H1 (cell line): ENCODE results near the gene NAE1. TPM values are rescaled to one million over a fixed set of nuclear protein-coding genes. Genes with fewer than 3 reads are reported as not detected.

Experiments used
- CTCF ChIA-PET: fragments of 300-600 bp; sonication (Branson Sonifier 250); formaldehyde crosslinking; loops from one replicate; lab custom pipeline; 2021; ENCODE audit not compliant: partially characterized antibody; lab: Charles Lee
- POLR2A ChIA-PET: fragments of 300-600 bp; sonication (Branson Sonifier 250); formaldehyde crosslinking; loops from one replicate; lab custom pipeline; 2021; ENCODE audit warnings: inconsistent platforms; ENCODE audit not compliant: partially characterized antibody; lab: Charles Lee
- DNase-seq, 2 experiments: peaks; one replicate each; pipeline versions ENCODE4 v3.0.0 to v3.0.0-alpha.2; 2010 to 2022; ENCODE audit warnings: low spot score in 2 of 2, low read depth in 1 of 2, mixed read lengths in 1 of 2
- FAIRE-seq: peaks from 2 replicates; lab custom pipeline; 2011; peaks lifted over from hg19 to GRCh38; lab: Jason Lieb, UNC
- H2AFZ ChIP-seq: 2 replicates; pipeline ENCODE4 v1.8.1; 2012; ENCODE audit warnings: low read length, inconsistent platforms
- H2AK5ac ChIP-seq: 2 replicates; pipeline ENCODE4 v1.6.1; 2013; ENCODE audit warnings: low read depth, low read length
- H2BK120ac ChIP-seq: replicated peaks from 2 replicates; pipeline ENCODE3; 2013; ENCODE audit warnings: low read depth, low read length, inconsistent platforms
- H2BK12ac ChIP-seq: 2 replicates; pipeline ENCODE4 v1.6.1; 2013; ENCODE audit warnings: low read depth, low read length
- H2BK15ac ChIP-seq: 2 replicates; pipeline ENCODE4 v1.6.1; 2013; ENCODE audit warnings: low read length
- H2BK20ac ChIP-seq: 2 replicates; pipeline ENCODE4 v1.6.1; 2013; ENCODE audit warnings: low read length
- H2BK5ac ChIP-seq: 2 replicates; pipeline ENCODE4 v1.6.1; 2013; ENCODE audit warnings: low read depth, low read length
- H3K14ac ChIP-seq: 2 replicates; pipeline ENCODE4 v1.6.1; 2013; ENCODE audit warnings: inconsistent platforms; ENCODE audit not compliant: insufficient read length
- H3K18ac ChIP-seq: 2 replicates; pipeline ENCODE4 v1.6.1; 2013; ENCODE audit warnings: low read length; ENCODE audit errors: extremely low read depth
- H3K23ac ChIP-seq: 2 replicates; pipeline ENCODE4 v1.6.1; 2013; ENCODE audit warnings: inconsistent platforms; ENCODE audit not compliant: insufficient read length
- H3K23me2 ChIP-seq: 2 replicates; pipeline ENCODE4 v1.6.1; 2013; ENCODE audit warnings: low read depth, low read length
- H3K27ac ChIP-seq: 2 replicates; pipeline ENCODE4 v1.6.1; 2011; ENCODE audit warnings: low read depth, low read length, inconsistent platforms
- H3K27me3 ChIP-seq, 4 experiments: replicated peaks in 1 of 4; 1 replicate in 1 of 4; 2 replicates in 3 of 4; pipeline versions ENCODE4 v1.6.1 to v1.8.1; 2011 to 2013; ENCODE audit warnings: low read length in 3 of 4, mild to moderate bottlenecking in 3 of 4, inconsistent platforms in 2 of 4, mixed read lengths in 2 of 4, moderate library complexity in 1 of 4; ENCODE audit not compliant: control insufficient read depth in 3 of 4, insufficient read depth in 3 of 4; ENCODE audit errors: extremely low read depth in 1 of 4
- H3K36me3 ChIP-seq, 4 experiments: 2 replicates each; pipeline versions ENCODE4 v1.6.1 to v1.8.1; 2011 to 2013; ENCODE audit warnings: mild to moderate bottlenecking in 4 of 4, low read length in 3 of 4, moderate library complexity in 2 of 4, control low read depth in 1 of 4, inconsistent platforms in 1 of 4; ENCODE audit not compliant: insufficient read depth in 4 of 4, control insufficient read depth in 2 of 4
- H3K4ac ChIP-seq: replicated peaks from 2 replicates; pipeline ENCODE3; 2013; ENCODE audit warnings: low read length, low read depth, mixed read lengths, inconsistent platforms; ENCODE audit not compliant: insufficient read length
- H3K4me1 ChIP-seq, 4 experiments: replicated peaks in 1 of 4; 1 replicate in 1 of 4; 2 replicates in 3 of 4; pipeline versions ENCODE4 v1.6.1 to v1.8.1; 2011 to 2013; ENCODE audit warnings: low read length in 3 of 4, inconsistent platforms in 2 of 4, mixed read lengths in 1 of 4; ENCODE audit not compliant: insufficient read depth in 4 of 4, control insufficient read depth in 3 of 4
- H3K4me2 ChIP-seq, 2 experiments: 2 replicates each; pipeline versions ENCODE4 v1.6.1 to v1.8.1; 2011 to 2013; ENCODE audit warnings: low read depth in 2 of 2, low read length in 2 of 2, control low read depth in 1 of 2, inconsistent platforms in 1 of 2, mild to moderate bottlenecking in 1 of 2; ENCODE audit not compliant: insufficient read depth in 1 of 2
- H3K4me3 ChIP-seq, 4 experiments: fragments of 200-600, 300-600 bp in 1 of 4; sonication (generic), shearing (Covaris generic), sonication (Bioruptor Twin) in 1 of 4; 2 replicates each; pipeline versions ENCODE4 v1.5.1 to v1.8.1; 2011 to 2016; ENCODE audit warnings: low read length in 4 of 4, low read depth in 3 of 4, control low read depth in 2 of 4, inconsistent platforms in 2 of 4, mild to moderate bottlenecking in 2 of 4, mixed read lengths in 1 of 4, moderate library complexity in 1 of 4; ENCODE audit not compliant: insufficient read depth in 2 of 4; ENCODE audit errors: extremely low read depth in 1 of 4
- H3K56ac ChIP-seq: replicated peaks from 2 replicates; pipeline ENCODE3; 2013; ENCODE audit warnings: low read depth, mild to moderate bottlenecking, mixed read lengths, low read length, inconsistent platforms; ENCODE audit not compliant: insufficient read length
- H3K79me1 ChIP-seq: 2 replicates; pipeline ENCODE4 v1.6.1; 2013; ENCODE audit warnings: low read depth, low read length, control low read depth
- H3K79me2 ChIP-seq, 2 experiments: 2 replicates each; pipeline versions ENCODE4 v1.6.1 to v1.8.1; 2012 to 2013; ENCODE audit warnings: low read length in 2 of 2, mild to moderate bottlenecking in 2 of 2, inconsistent platforms in 1 of 2; ENCODE audit not compliant: insufficient read depth in 2 of 2, control insufficient read depth in 1 of 2
- H3K9ac ChIP-seq, 4 experiments: replicated peaks in 1 of 4; 1 replicate in 1 of 4; 2 replicates in 3 of 4; pipeline versions ENCODE4 v1.6.1 to v1.8.1; 2011 to 2013; ENCODE audit warnings: low read depth in 3 of 4, low read length in 3 of 4, control low read depth in 2 of 4, mild to moderate bottlenecking in 2 of 4, moderate library complexity in 2 of 4, inconsistent platforms in 1 of 4; ENCODE audit errors: extremely low read depth in 1 of 4
- H3K9me3 ChIP-seq, 2 experiments: 2 replicates each; pipeline versions ENCODE4 v1.6.1 to v1.8.1; 2012 to 2013; ENCODE audit warnings: mild to moderate bottlenecking in 2 of 2, moderate library complexity in 2 of 2, control low read depth in 1 of 2, inconsistent platforms in 1 of 2, low read depth in 1 of 2, low read length in 1 of 2, mixed read lengths in 1 of 2; ENCODE audit not compliant: insufficient read depth in 2 of 2
- H4K20me1 ChIP-seq, 2 experiments: replicated peaks in 1 of 2; 2 replicates each; pipeline versions ENCODE3 to v1.8.1; 2011 to 2013; ENCODE audit warnings: inconsistent platforms in 2 of 2, low read length in 2 of 2, mild to moderate bottlenecking in 1 of 2; ENCODE audit not compliant: insufficient read depth in 2 of 2, control insufficient read depth in 1 of 2
- H4K5ac ChIP-seq: 2 replicates; pipeline ENCODE4 v1.6.1; 2013; ENCODE audit warnings: low read length, low read depth, mixed read lengths, inconsistent platforms; ENCODE audit not compliant: insufficient read length
- H4K8ac ChIP-seq: 2 replicates; pipeline ENCODE4 v1.8.0; 2013; ENCODE audit warnings: mild to moderate bottlenecking, moderate library complexity, low read length, inconsistent platforms; ENCODE audit not compliant: insufficient read depth; ENCODE audit errors: extremely low read depth
- H4K91ac ChIP-seq: replicated peaks from 2 replicates; pipeline ENCODE3; 2013; ENCODE audit warnings: low read length, mixed read lengths, inconsistent platforms; ENCODE audit not compliant: insufficient read length
- EGR1 ChIP-seq: IDR thresholded peaks from 2 replicates; pipeline ENCODE4 v1.6.1; 2011; ENCODE audit warnings: low read depth, low read length, borderline replicate concordance
- EZH2 ChIP-seq: fragments of 200-600 bp; sonication (generic); IDR thresholded peaks from 2 replicates; pipeline ENCODE4 v1.7.1; 2012; ENCODE audit warnings: low read depth, mild to moderate bottlenecking, moderate library complexity, low read length, inconsistent platforms; ENCODE audit not compliant: severe bottlenecking
- JUN ChIP-seq: IDR thresholded peaks from 2 replicates; pipeline ENCODE4 v1.6.1; 2011; ENCODE audit warnings: low read depth, mild to moderate bottlenecking, improper control_type of control experiment, low read length
- POLR2A ChIP-seq, 2 experiments: IDR thresholded peaks; 1 replicate in 1 of 2; 2 replicates in 1 of 2; pipeline ENCODE4 v1.6.1; 2011; ENCODE audit warnings: low read depth in 2 of 2, low read length in 2 of 2, mild to moderate bottlenecking in 2 of 2; ENCODE audit errors: control extremely low read depth in 1 of 2
- RBBP5 ChIP-seq: IDR thresholded peaks from 2 replicates; pipeline ENCODE4 v1.7.1; 2012; ENCODE audit warnings: low read depth, mild to moderate bottlenecking, inconsistent platforms, low read length, moderate library complexity, borderline replicate concordance
- SIN3A ChIP-seq, 2 experiments: IDR thresholded peaks in 1 of 2; conservative IDR thresholded peaks in 1 of 2; 2 replicates each; pipeline ENCODE4 v1.6.1; 2011 to 2012; ENCODE audit warnings: low read length in 2 of 2, improper control_type of control experiment in 1 of 2, low read depth in 1 of 2, mild to moderate bottlenecking in 1 of 2
- SIRT6 ChIP-seq: IDR thresholded peaks from one replicate; pipeline ENCODE4 v1.7.1; 2012; ENCODE audit warnings: low read length, inconsistent platforms
- SRF ChIP-seq: IDR thresholded peaks from 2 replicates; pipeline ENCODE4 v1.6.1; 2011; ENCODE audit warnings: mild to moderate bottlenecking, low read depth, low read length, moderate library complexity
- YY1 ChIP-seq: IDR thresholded peaks from 2 replicates; pipeline ENCODE4 v1.6.1; 2011; ENCODE audit warnings: low read depth, mild to moderate bottlenecking, low read length
- WGBS, 2 experiments: shearing (Covaris generic) in 1 of 2; methylation state at CpG; one replicate each; pipeline versions ENCODE4 v1.1.6 to v1.1.7; 2013 to 2015; ENCODE audit warnings: low lambda C conversion rate in 2 of 2, mixed read lengths in 2 of 2, inconsistent platforms in 1 of 2, low coverage in 1 of 2, missing lambda C conversion rate in 1 of 2; ENCODE audit not compliant: insufficient replicate concordance in 2 of 2, insufficient coverage in 1 of 2, insufficient read length in 1 of 2; ENCODE audit errors: extremely low coverage in 1 of 2, missing lambda C conversion rate in 1 of 2; 5-methylcytosine and 5-hydroxymethylcytosine counted together
- polyA plus RNA-seq, 7 experiments: library from polyadenylated mRNA; depleted of rRNA in 3 of 7; stranded (reverse) in 5 of 7; unstranded in 2 of 7; fragments of >200 nt in 5 of 7; fragments of 200-250 nt in 2 of 7; gene quantifications; 1 replicate in 5 of 7; 2 replicates in 1 of 7; 4 replicates in 1 of 7; pipeline versions ENCODE4 v1.2.1 to v1.2.3, GENCODE V29; 2011 to 2013; ENCODE audit warnings: missing spikeins in 2 of 7, mixed read lengths in 2 of 7
- total RNA-seq: library from RNA; stranded (reverse); fragmentation: NEBNext Ultra II Directional; extraction: Animal tissue kit (Norgen Biotek cat#: 25700); gene quantifications from 2 replicates; pipeline ENCODE4 v1.2.1, GENCODE V29; 2021

The NAE1 gene
- total and polyA plus RNA-seq, 2 of the 8 experiments (the other 6 are each of a cell fraction or from before 2014, with no cell fraction given), result 66.6 to 155 TPM

DNA sequence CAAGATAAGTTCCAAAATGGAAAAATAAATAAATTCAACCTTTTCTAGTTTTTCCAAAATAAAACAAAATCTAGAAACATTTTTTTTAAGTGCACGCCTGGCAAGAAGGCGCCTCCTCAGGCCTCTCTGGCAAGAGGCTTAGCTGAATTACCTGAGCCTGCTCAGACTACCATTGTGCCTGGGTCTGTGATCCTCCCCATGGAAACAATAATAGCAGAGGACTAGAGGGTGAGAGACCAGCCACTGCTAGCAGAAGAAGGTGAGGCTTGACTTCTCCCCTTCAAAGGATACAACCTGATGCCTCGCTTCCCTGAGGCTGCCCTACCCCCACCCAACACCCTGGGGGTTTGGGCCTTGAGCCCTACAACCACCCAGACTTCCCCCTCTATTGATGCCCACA lies 44.2 kb downstream of the NAE1 start:
- no peak for FAIRE-seq
- Histone ChIP-seq H3K4me3 (no peak overlapping the region), H3K27ac (no peak overlapping the region), H3K4me2 (no peak overlapping the region), H3K9ac (no peak overlapping the region), H3K36me3 (no peaks in the 10 kb centered on the region), H2BK5ac (no peak overlapping the region), H3K18ac (no peak overlapping the region; the same call in 1 of the 2 replicates), H4K91ac (no peak overlapping the region), H3K23ac (no peak overlapping the region), H2AFZ (no peak overlapping the region), H3K56ac (no peak overlapping the region), H4K20me1 (no peaks in the 10 kb centered on the region), H3K14ac (no peak overlapping the region), H4K8ac (no peak overlapping the region), H3K9me3 (no peaks in the 10 kb centered on the region), H2BK20ac (no peak overlapping the region), H3K79me2 (no peaks in the 10 kb centered on the region), H2AK5ac (no peak overlapping the region), H3K4ac (no peak overlapping the region), H4K5ac (no peak overlapping the region), H2BK120ac (no peak overlapping the region), H2BK12ac (no peak overlapping the region), H3K23me2 (no peaks in the 10 kb centered on the region), H2BK15ac (no peak overlapping the region), H3K27me3 (no peaks in the 10 kb centered on the region), H3K79me1 (no peaks in the 10 kb centered on the region), H3K4me1 (no peaks in the 10 kb centered on the region)
- CTCF ChIA-PET, result no interaction called here
- 94% methylated on average over 3 of the region's 3 CpGs; no CpG with 5 or more reads in 1 of the 2 experiments for WGBS, 2 experiments
- no peak for DNase-seq
- POLR2A ChIA-PET, result no interaction called here
- TF ChIP-seq SRF, result no peak
- no peak for TF ChIP-seq JUN
- no peak for TF ChIP-seq EZH2
- TF ChIP-seq SIRT6, result no peak
- TF ChIP-seq RBBP5, result no peak
- no peak for TF ChIP-seq EGR1
- no peak for TF ChIP-seq YY1
- no peak for TF ChIP-seq POLR2A (IDR thresholded peaks at IDR 0.05; ENCODE audit: control extremely low read depth in 1 of 2, low read depth in 2 of 2, low read length in 2 of 2)
- TF ChIP-seq SIN3A (conservative IDR thresholded peaks at IDR 0.05 in 1 of 2, IDR thresholded peaks at IDR 0.05 in 1 of 2; ENCODE audit: low read depth in 1 of 2, low read length in 2 of 2), result no peak
